Endodermal cell (in vitro differentiated cells): ENCODE results near the gene AXIN1. TPM values are rescaled to one million over a fixed set of nuclear protein-coding genes. Genes with fewer than 3 reads are reported as not detected.
"Not testable (repeated sequence)": the region's sequence is repeated elsewhere in the genome, so short reads cannot be mapped to it uniquely, and the experiment has no call there.

Source experiments
- DNase-seq: peaks from one replicate; pipeline ENCODE4 v3.0.0-alpha.2; 2017
- H3K27ac ChIP-seq: 2 replicates; pipeline ENCODE4 v1.5.1; 2013; ENCODE audit warnings: mild to moderate bottlenecking, low read depth, low read length, moderate library complexity
- H3K27me3 ChIP-seq: 2 replicates; pipeline ENCODE4 v1.6.1; 2013; ENCODE audit warnings: mild to moderate bottlenecking, low read length, moderate library complexity; ENCODE audit not compliant: insufficient read depth, control insufficient read depth, poor library complexity, severe bottlenecking
- H3K36me3 ChIP-seq: 2 replicates; pipeline ENCODE4 v1.7.0; 2013; ENCODE audit warnings: mild to moderate bottlenecking, low read length, moderate library complexity; ENCODE audit not compliant: control insufficient read depth, insufficient read depth
- H3K4me1 ChIP-seq: one replicate; pipeline ENCODE4 v1.7.0; 2013; ENCODE audit warnings: low read length; ENCODE audit not compliant: control insufficient read depth, insufficient read depth
- H3K4me3 ChIP-seq: 2 replicates; pipeline ENCODE4 v1.5.1; 2013; ENCODE audit warnings: mild to moderate bottlenecking, low read length, moderate library complexity
- H3K9ac ChIP-seq: 2 replicates; pipeline ENCODE4 v1.6.1; 2013; ENCODE audit warnings: mild to moderate bottlenecking, low read length, moderate library complexity; ENCODE audit not compliant: poor library complexity, severe bottlenecking; ENCODE audit errors: extremely low read depth
- H3K9me3 ChIP-seq: 2 replicates; pipeline ENCODE4 v1.6.1; 2013; ENCODE audit warnings: mild to moderate bottlenecking, low read length, moderate library complexity; ENCODE audit not compliant: control insufficient read depth
- H3K27ac Mint-ChIP-seq: 2 replicates; pipeline ENCODE4 v1.8.0; 2020; ENCODE audit warnings: mixed read lengths
- H3K27me3 Mint-ChIP-seq: 2 replicates; pipeline ENCODE4 v1.8.0; 2021; ENCODE audit warnings: mild to moderate bottlenecking, mixed read lengths; ENCODE audit not compliant: insufficient read depth
- H3K36me3 Mint-ChIP-seq: 2 replicates; pipeline ENCODE4 v1.8.0; 2020; ENCODE audit warnings: low read depth, mixed read lengths
- H3K4me1 Mint-ChIP-seq: 2 replicates; pipeline ENCODE4 v1.8.0; 2020; ENCODE audit warnings: mixed read lengths
- H3K4me3 Mint-ChIP-seq: 2 replicates; pipeline ENCODE4 v1.8.0; 2020; ENCODE audit warnings: mild to moderate bottlenecking, moderate library complexity, mixed read lengths
- H3K9me3 Mint-ChIP-seq: 2 replicates; pipeline ENCODE4 v1.8.0; 2020; ENCODE audit warnings: mild to moderate bottlenecking, mixed read lengths
- CTCF ChIP-seq: fragments of 200-600 bp; sonication (generic); conservative IDR thresholded peaks from 2 replicates; pipeline ENCODE4 v1.5.0; 2021; ENCODE audit warnings: antibody characterized with exemption, mild to moderate bottlenecking
- WGBS, 2 experiments: methylation state at CpG; one replicate each; pipeline versions ENCODE4 v1.1.5 to v1.1.7; 2013; ENCODE audit warnings: missing lambda C conversion rate in 2 of 2, mixed read lengths in 1 of 2; ENCODE audit not compliant: insufficient coverage in 1 of 2, insufficient read length in 1 of 2; 5-methylcytosine and 5-hydroxymethylcytosine counted together
- total RNA-seq, 2 donors: library from RNA; stranded (reverse); fragmentation: NEBNext Ultra II Directional in 1 of 2; extraction: Animal tissue kit (Norgen Biotek cat#: 25700) in 1 of 2; gene quantifications; 2 replicates in 1 of 2; 3 replicates in 1 of 2; pipeline ENCODE4 v1.2.1, GENCODE V29; 2021

The AXIN1 gene
- total RNA-seq, 2 donors from 2014 or later, result 36.5 to 37.3 TPM

GRCh38 chr16:364595-365491, 12.3 kb upstream of the AXIN1 start:
- DNase-seq, result no peak
- 86 to 89% methylated on average over 16 to 19 of the region's 19 CpGs for WGBS, 2 experiments
- no peak overlapping the region for H3K4me3 ChIP-seq
- H3K9me3 ChIP-seq, result no peaks in the 10 kb centered on the region
- H3K36me3 Mint-ChIP-seq, result peaks cover 11% of the 10 kb centered on the region
- H3K4me3 Mint-ChIP-seq, result no peak overlapping the region
- no peak overlapping the region for H3K27ac ChIP-seq
- H3K27me3 Mint-ChIP-seq, result no peaks in the 10 kb centered on the region
- TF ChIP-seq CTCF, result no peak
- H3K4me1 ChIP-seq, result no peaks in the 10 kb centered on the region
- peaks cover 4% of the 10 kb centered on the region for H3K4me1 Mint-ChIP-seq
- peaks cover 33% of the 10 kb centered on the region for H3K36me3 ChIP-seq
- H3K27me3 ChIP-seq, result no peaks in the 10 kb centered on the region
- no peak overlapping the region for H3K9ac ChIP-seq
- H3K27ac Mint-ChIP-seq, result no peak overlapping the region
- no peaks in the 10 kb centered on the region for H3K9me3 Mint-ChIP-seq

- no peak overlapping the region for H3K4me3 Mint-ChIP-seq
- no peaks in the 10 kb centered on the region for H3K4me1 ChIP-seq
- no peaks in the 10 kb centered on the region for H3K4me1 Mint-ChIP-seq
- no peak overlapping the region for H3K27ac ChIP-seq
- no peak overlapping the region for H3K27ac Mint-ChIP-seq
- no peaks in the 10 kb centered on the region for H3K9me3 ChIP-seq
- no peaks in the 10 kb centered on the region for H3K9me3 Mint-ChIP-seq
- no peak for TF ChIP-seq CTCF
- peaks cover 11% of the 10 kb centered on the region for H3K36me3 Mint-ChIP-seq
- H3K36me3 ChIP-seq, result peaks cover 30% of the 10 kb centered on the region
- H3K4me3 ChIP-seq, result no peak overlapping the region
- WGBS, 2 experiments, result 79 to 86% methylated on average over 7 to 21 of the region's 24 CpGs
- no peak overlapping the region for H3K9ac ChIP-seq
- no peak for DNase-seq
- H3K27me3 Mint-ChIP-seq, result no peaks in the 10 kb centered on the region
- no peaks in the 10 kb centered on the region for H3K27me3 ChIP-seq
These were observed 11.4 kb upstream of the AXIN1 start for GRCh38 chr16:363766-364490.

- no peaks in the 10 kb centered on the region for H3K27me3 ChIP-seq
- Mint-ChIP-seq H3K27me3 (no peaks in the 10 kb centered on the region), H3K27ac (no peak overlapping the region), H3K9me3 (no peaks in the 10 kb centered on the region), H3K4me1 (no peaks in the 10 kb centered on the region), H3K36me3 (peaks cover 11% of the 10 kb centered on the region), H3K4me3 (no peak overlapping the region)
- no peaks in the 10 kb centered on the region for H3K4me1 ChIP-seq
- H3K36me3 ChIP-seq, result peaks cover 23% of the 10 kb centered on the region
- H3K9ac ChIP-seq, result no peak overlapping the region
- no peak for TF ChIP-seq CTCF
- no peak overlapping the region for H3K27ac ChIP-seq
- H3K9me3 ChIP-seq, result no peaks in the 10 kb centered on the region
- 84 to 91% methylated on average over 9 to 20 of the region's 20 CpGs for WGBS, 2 experiments
- DNase-seq, result no peak
- H3K4me3 ChIP-seq, result no peak overlapping the region
These were observed 10.7 kb upstream of the AXIN1 start for GRCh38 chr16:363110-363765.

GRCh38 chr16:362702-362999, 10.1 kb upstream of the AXIN1 start:
- not testable (repeated sequence) for H3K9me3 Mint-ChIP-seq, H3K9me3 ChIP-seq, DNase-seq, H3K9ac ChIP-seq, H3K27me3 Mint-ChIP-seq, H3K27ac Mint-ChIP-seq, H3K4me1 Mint-ChIP-seq, H3K4me3 ChIP-seq, H3K27ac ChIP-seq, H3K4me1 ChIP-seq, H3K27me3 ChIP-seq, H3K4me3 Mint-ChIP-seq
- H3K36me3 ChIP-seq, result peaks cover 17% of the 10 kb centered on the region
- peaks cover 10% of the 10 kb centered on the region for H3K36me3 Mint-ChIP-seq
- 71 to 73% methylated on average over 5 to 11 of the region's 24 CpGs for WGBS, 2 experiments
